Mesenchymal stem cell (in vitro differentiated cells and primary cell): Measurements from ENCODE around the gene TMCO4.
A peak's percentile ranks its signal among the peaks of the same experiment; 100 is the strongest.

Experiments used
- DNase-seq: peaks from one replicate; pipeline ENCODE4 v3.0.0-alpha.2; 2013
- H2AFZ ChIP-seq: one replicate; pipeline ENCODE4 v1.6.1; 2013; ENCODE audit warnings: low read depth, mild to moderate bottlenecking, control low read depth, inconsistent platforms, low read length, moderate library complexity
- H2AK5ac ChIP-seq: 2 replicates; pipeline ENCODE4 v1.6.1; 2013; ENCODE audit warnings: low read length, moderate library complexity, mild to moderate bottlenecking, inconsistent platforms; ENCODE audit not compliant: severe bottlenecking
- H2BK120ac ChIP-seq: one replicate; pipeline ENCODE4 v1.6.1; 2013; ENCODE audit warnings: low read depth, mild to moderate bottlenecking, inconsistent platforms, low read length, moderate library complexity
- H2BK12ac ChIP-seq, 2 experiments: one replicate each; pipeline ENCODE4 v1.6.1; 2013; ENCODE audit warnings: inconsistent platforms in 2 of 2, low read length in 2 of 2, mild to moderate bottlenecking in 2 of 2, moderate library complexity in 2 of 2, control low read depth in 1 of 2
- H2BK15ac ChIP-seq: one replicate; pipeline ENCODE4 v1.6.1; 2013; ENCODE audit warnings: mild to moderate bottlenecking, low read depth, inconsistent platforms; ENCODE audit not compliant: poor library complexity, severe bottlenecking
- H2BK5ac ChIP-seq: 2 replicates; pipeline ENCODE4 v1.6.1; 2013; ENCODE audit warnings: low read depth, mild to moderate bottlenecking, low read length, control low read depth, inconsistent platforms; ENCODE audit not compliant: poor library complexity, severe bottlenecking
- H3K14ac ChIP-seq, 2 experiments: one replicate each; pipeline ENCODE4 v1.6.1; 2013; ENCODE audit warnings: inconsistent platforms in 2 of 2, low read length in 2 of 2, control low read depth in 1 of 2, mild to moderate bottlenecking in 1 of 2, moderate library complexity in 1 of 2
- H3K18ac ChIP-seq, 2 experiments: one replicate each; pipeline ENCODE4 v1.6.1; 2013; ENCODE audit warnings: inconsistent platforms in 2 of 2, low read length in 2 of 2, control low read depth in 1 of 2, low read depth in 1 of 2, mild to moderate bottlenecking in 1 of 2
- H3K23ac ChIP-seq, 2 experiments: one replicate each; pipeline ENCODE4 v1.6.1; 2013; ENCODE audit warnings: inconsistent platforms in 2 of 2, low read length in 2 of 2, mild to moderate bottlenecking in 2 of 2, moderate library complexity in 2 of 2, control low read depth in 1 of 2
- H3K27ac ChIP-seq: 2 replicates; pipeline ENCODE4 v1.5.1; 2013; ENCODE audit warnings: mild to moderate bottlenecking, moderate library complexity, low read length, control low read depth, inconsistent platforms; ENCODE audit not compliant: poor library complexity, severe bottlenecking
- H3K27me3 ChIP-seq, 2 experiments: 2 replicates each; pipeline versions ENCODE4 v1.6.1 to v1.7.0; 2013; ENCODE audit warnings: low read length in 2 of 2, mild to moderate bottlenecking in 2 of 2, moderate library complexity in 2 of 2, control low read depth in 1 of 2, inconsistent platforms in 1 of 2; ENCODE audit not compliant: control insufficient read depth in 1 of 2, insufficient read depth in 1 of 2
- H3K36me3 ChIP-seq, 2 experiments: 2 replicates each; pipeline versions ENCODE4 v1.6.1 to v1.7.0; 2013; ENCODE audit warnings: low read length in 2 of 2, control low read depth in 1 of 2, inconsistent platforms in 1 of 2, low read depth in 1 of 2, mild to moderate bottlenecking in 1 of 2; ENCODE audit not compliant: insufficient read depth in 2 of 2, control insufficient read depth in 1 of 2
- H3K4ac ChIP-seq, 2 experiments: one replicate each; pipeline ENCODE4 v1.6.1; 2013; ENCODE audit warnings: inconsistent platforms in 2 of 2, low read length in 2 of 2, mild to moderate bottlenecking in 2 of 2, moderate library complexity in 2 of 2, control low read depth in 1 of 2, low read depth in 1 of 2
- H3K4me1 ChIP-seq: 2 replicates; pipeline ENCODE4 v1.6.1; 2013; ENCODE audit warnings: low read depth, low read length, control low read depth; ENCODE audit not compliant: control insufficient read depth, insufficient read depth
- H3K4me2 ChIP-seq: 2 replicates; pipeline ENCODE4 v1.6.1; 2013; ENCODE audit warnings: low read length, mild to moderate bottlenecking, inconsistent platforms; ENCODE audit not compliant: poor library complexity, severe bottlenecking
- H3K4me3 ChIP-seq, 2 experiments: 2 replicates each; pipeline versions ENCODE4 v1.5.1 to v1.7.0; 2013; ENCODE audit warnings: low read length in 2 of 2, mild to moderate bottlenecking in 2 of 2, control low read depth in 1 of 2, low read depth in 1 of 2; ENCODE audit not compliant: insufficient read depth in 1 of 2
- H3K79me1 ChIP-seq: replicated peaks from 2 replicates; pipeline ENCODE4 v1.6.1; 2013; ENCODE audit warnings: mild to moderate bottlenecking, control low read depth, low read length, inconsistent platforms; ENCODE audit not compliant: poor library complexity, severe bottlenecking
- H3K9ac ChIP-seq: 2 replicates; pipeline ENCODE4 v1.7.0; 2013; ENCODE audit warnings: mild to moderate bottlenecking, low read length, moderate library complexity
- H3K9me3 ChIP-seq: 2 replicates; pipeline ENCODE4 v1.7.0; 2013; ENCODE audit warnings: mild to moderate bottlenecking, low read length; ENCODE audit not compliant: control insufficient read depth
- H4K8ac ChIP-seq: one replicate; pipeline ENCODE4 v1.6.1; 2013; ENCODE audit warnings: inconsistent platforms, mild to moderate bottlenecking, low read length, moderate library complexity
- H4K91ac ChIP-seq: one replicate; pipeline ENCODE4 v1.6.1; 2013; ENCODE audit warnings: mild to moderate bottlenecking, low read length, inconsistent platforms
- WGBS: methylation state at CpG from one replicate; pipeline ENCODE4 v1.1.7; 2013; ENCODE audit warnings: mixed read lengths; 5-methylcytosine and 5-hydroxymethylcytosine counted together

TMCO4 gene

GRCh38 chr1:19756480-19756879, 43.2 kb downstream of the TMCO4 start:
- Histone ChIP-seq H3K4me1 (peaks cover 17% of the 10 kb centered on the region), H3K9ac (no peak overlapping the region), H3K14ac (no peak overlapping the region), H3K4ac (no peak overlapping the region), H3K4me2 (no peak overlapping the region), H2BK15ac (no peak overlapping the region), H3K4me3 (no peak overlapping the region), H2BK5ac (no peak overlapping the region), H2AK5ac (no peak overlapping the region), H2BK120ac (no peak overlapping the region), H3K27me3 (no peaks in the 10 kb centered on the region), H4K8ac (no peak overlapping the region), H3K79me1 (no peaks in the 10 kb centered on the region), H4K91ac (no peak overlapping the region), H3K18ac (no peak overlapping the region), H3K23ac (no peak overlapping the region), H2BK12ac (no peak overlapping the region), H2AFZ (no peak overlapping the region), H3K36me3 (peaks cover 16 to 22% of the 10 kb centered on the region in 2 experiments), H3K9me3 (no peaks in the 10 kb centered on the region), H3K27ac (no peak overlapping the region)
- WGBS, result 71% methylated on average over 2 of the region's 5 CpGs
- DNase-seq, result no peak

DNA sequence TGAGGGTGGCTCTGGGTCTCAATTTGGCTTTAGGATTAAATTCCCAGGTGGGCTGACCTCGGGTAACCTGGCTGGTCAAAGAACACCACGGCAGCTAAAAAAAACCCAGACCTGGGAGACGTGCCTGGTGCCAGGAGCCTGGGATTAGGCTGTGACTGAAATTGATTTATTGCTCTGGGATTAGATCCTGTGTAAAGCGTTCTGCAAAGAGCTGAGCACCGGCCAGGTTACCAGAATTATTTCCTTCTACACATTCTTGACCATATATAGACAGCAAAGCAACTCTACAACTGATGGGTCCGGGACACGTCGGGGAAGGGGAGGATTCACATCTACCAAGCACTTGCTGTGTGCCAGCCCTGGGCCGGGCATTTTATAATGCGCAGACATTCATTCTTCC, 45.2 kb downstream of the TMCO4 start:
- Histone ChIP-seq H2AK5ac (peak overlapping the region; percentile 24), H4K91ac (no peak overlapping the region), H3K4ac (no peak overlapping the region), H3K9me3 (no peaks in the 10 kb centered on the region), H2BK12ac (no peak overlapping the region), H3K79me1 (no peaks in the 10 kb centered on the region), H2BK120ac (no peak overlapping the region), H2BK15ac (no peak overlapping the region), H3K4me3 (no peak overlapping the region), H3K27me3 (no peaks in the 10 kb centered on the region), H3K4me2 (no peak overlapping the region), H3K4me1 (peaks cover 14% of the 10 kb centered on the region), H3K36me3 (peaks cover 22 to 31% of the 10 kb centered on the region in 2 experiments), H4K8ac (no peak overlapping the region), H2BK5ac (no peak overlapping the region), H3K23ac (no peak overlapping the region), H3K27ac (no peak overlapping the region), H3K14ac (no peak overlapping the region), H3K9ac (no peak overlapping the region), H3K18ac (no peak overlapping the region), H2AFZ (no peak overlapping the region)
- WGBS, result 69% methylated on average over 10 of the region's 10 CpGs
- no peak for DNase-seq

DNA sequence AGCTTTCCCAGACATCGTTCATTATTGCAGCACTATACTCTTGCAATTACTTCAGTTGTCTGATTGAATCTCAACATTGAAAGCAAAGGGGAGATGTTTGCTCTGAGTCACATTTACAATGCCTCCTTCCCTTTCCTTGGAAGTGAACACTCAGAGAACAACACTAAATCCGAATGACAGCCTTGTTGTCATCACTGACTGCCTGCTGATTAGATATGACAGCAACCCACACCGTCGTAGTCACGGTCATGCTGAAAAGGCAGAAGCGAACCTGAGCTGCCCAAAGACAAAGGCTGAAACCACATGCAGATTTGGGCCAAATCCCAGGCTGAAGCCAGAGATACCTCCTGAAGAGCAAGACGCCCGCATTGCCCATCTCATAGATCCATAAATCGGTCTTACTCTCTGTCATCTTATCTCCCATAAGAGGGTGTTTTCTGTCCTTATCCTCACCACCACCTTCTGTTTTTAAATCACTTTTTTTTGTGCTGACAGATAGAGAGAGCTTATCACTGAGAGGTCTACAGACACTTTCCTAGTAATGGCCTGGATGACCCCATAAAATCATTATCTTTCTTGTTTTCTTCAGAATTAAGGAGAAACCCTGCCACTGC, 47.5 kb downstream of the TMCO4 start:
- Histone ChIP-seq H3K4me2 (no peak overlapping the region), H3K4me1 (peaks cover 2% of the 10 kb centered on the region), H3K23ac (no peak overlapping the region), H3K9ac (no peak overlapping the region), H3K27ac (no peak overlapping the region), H2BK120ac (no peak overlapping the region), H3K79me1 (no peaks in the 10 kb centered on the region), H2AFZ (no peak overlapping the region), H3K4me3 (no peak overlapping the region), H2AK5ac (no peak overlapping the region), H4K91ac (no peak overlapping the region), H3K27me3 (no peaks in the 10 kb centered on the region), H2BK15ac (no peak overlapping the region), H3K14ac (no peak overlapping the region), H3K4ac (no peak overlapping the region), H3K18ac (no peak overlapping the region), H2BK5ac (no peak overlapping the region), H3K9me3 (no peaks in the 10 kb centered on the region), H4K8ac (no peak overlapping the region), H3K36me3 (peaks cover 22 to 35% of the 10 kb centered on the region in 2 experiments), H2BK12ac (no peak overlapping the region)
- no peak for DNase-seq
- 65% methylated on average over 8 of the region's 9 CpGs for WGBS

- H2BK15ac ChIP-seq, result no peak overlapping the region
- H3K4ac ChIP-seq, result no peak overlapping the region
- no peak overlapping the region for H2BK120ac ChIP-seq
- no peak overlapping the region for H3K18ac ChIP-seq
- 77% methylated on average over 2 of the region's 3 CpGs for WGBS
- H4K8ac ChIP-seq, result no peak overlapping the region
- no peak overlapping the region for H3K4me3 ChIP-seq
- no peak overlapping the region for H4K91ac ChIP-seq
- no peak overlapping the region for H3K4me2 ChIP-seq
- H3K9ac ChIP-seq, result no peak overlapping the region
- H3K27ac ChIP-seq, result no peak overlapping the region
- H2BK5ac ChIP-seq, result no peak overlapping the region
- no peak overlapping the region for H2BK12ac ChIP-seq
- H3K4me1 ChIP-seq, result peaks cover 3% of the 10 kb centered on the region
- H3K27me3 ChIP-seq, result no peaks in the 10 kb centered on the region
- no peak overlapping the region for H3K14ac ChIP-seq
- H3K9me3 ChIP-seq, result no peaks in the 10 kb centered on the region
- H3K36me3 ChIP-seq, result peaks cover 33 to 40% of the 10 kb centered on the region in 2 experiments
- DNase-seq, result no peak
- H2AK5ac ChIP-seq, result no peak overlapping the region
- H3K23ac ChIP-seq, result no peak overlapping the region
- H2AFZ ChIP-seq, result no peak overlapping the region
- H3K79me1 ChIP-seq, result no peaks in the 10 kb centered on the region
Observed at GRCh38 chr1:19750882-19751276, 48.8 kb downstream of the TMCO4 start.
